OCI-LY3 (cell line): Measurements from ENCODE around the gene ASIP.

ENCODE experiments used
- CTCF ChIP-seq: fragments of 200-600, 300-600 bp; sonication (generic); IDR thresholded peaks from 2 replicates; pipeline ENCODE4 v1.5.1; 2014; ENCODE audit warnings: antibody characterized with exemption, low read length, low read depth
- EZH2phosphoT487 ChIP-seq: fragments of 200-600 bp; shearing (Covaris generic); IDR thresholded peaks from 2 replicates; pipeline ENCODE4 v1.6.1; 2018; ENCODE audit warnings: antibody characterized with exemption, mixed run types, low read depth

GRCh38 chr20:34233687-34234086 lies 7.5 kb upstream of the ASIP start:
- TF ChIP-seq CTCF, result no peak
- no peak for TF ChIP-seq EZH2phosphoT487
